ENCODE measurements around the gene COQ10A.

DNA sequence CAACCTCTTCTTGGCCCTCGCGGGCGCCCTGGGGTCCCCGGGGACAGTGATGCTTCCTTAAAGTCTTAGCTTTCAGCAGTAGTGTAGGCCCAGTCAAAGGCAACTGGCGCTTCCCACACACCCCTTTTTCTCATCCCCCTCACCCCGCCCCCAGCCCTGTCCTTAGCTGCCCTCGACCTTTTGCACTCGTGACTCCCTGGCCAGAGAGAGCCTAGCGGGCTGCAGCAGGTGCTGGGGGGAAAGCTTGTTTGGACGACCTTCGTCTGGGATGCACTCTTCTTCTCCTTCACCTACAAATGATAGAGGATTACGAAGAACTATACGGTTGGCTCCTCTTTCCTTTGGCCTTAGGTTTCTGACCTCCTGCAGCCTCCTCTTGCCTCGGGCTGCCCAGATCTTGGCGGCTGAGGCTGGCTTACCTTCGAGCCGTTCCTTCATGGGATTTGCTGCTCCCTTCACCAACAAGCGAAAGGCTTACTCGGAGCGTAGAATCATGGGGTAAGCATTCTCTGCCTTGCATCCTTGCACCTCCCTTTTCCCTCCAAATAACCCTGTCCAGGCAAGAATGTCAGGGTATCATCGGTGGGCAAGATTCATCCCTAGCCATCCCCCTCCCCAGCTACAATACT, 815 bp downstream of the COQ10A start:
- no peak for TF ChIP-seq GATA2 (CRISPR knock-in tag; IDR thresholded peaks at IDR 0.05)
- no peak for TF ChIP-seq CEBPB (tag; IDR thresholded peaks at IDR 0.05)
- TF ChIP-seq FOXK2 (conservative IDR thresholded peaks at IDR 0.05 in 1 of 2, IDR thresholded peaks at IDR 0.05 in 1 of 2; ENCODE audit: low read depth in 2 of 2): no peak
- TF ChIP-seq SMC3 (conservative IDR thresholded peaks at IDR 0.05; ENCODE audit: insufficient read depth, low read depth, low read length): no peak
- TF ChIP-seq MXI1 (IDR thresholded peaks at IDR 0.05; ENCODE audit: low read depth, low read length): no peak
- no peak for TF ChIP-seq POLR2G (IDR thresholded peaks at IDR 0.05; ENCODE audit: low read depth, low read length)
- TF ChIP-seq, protein P1, sequence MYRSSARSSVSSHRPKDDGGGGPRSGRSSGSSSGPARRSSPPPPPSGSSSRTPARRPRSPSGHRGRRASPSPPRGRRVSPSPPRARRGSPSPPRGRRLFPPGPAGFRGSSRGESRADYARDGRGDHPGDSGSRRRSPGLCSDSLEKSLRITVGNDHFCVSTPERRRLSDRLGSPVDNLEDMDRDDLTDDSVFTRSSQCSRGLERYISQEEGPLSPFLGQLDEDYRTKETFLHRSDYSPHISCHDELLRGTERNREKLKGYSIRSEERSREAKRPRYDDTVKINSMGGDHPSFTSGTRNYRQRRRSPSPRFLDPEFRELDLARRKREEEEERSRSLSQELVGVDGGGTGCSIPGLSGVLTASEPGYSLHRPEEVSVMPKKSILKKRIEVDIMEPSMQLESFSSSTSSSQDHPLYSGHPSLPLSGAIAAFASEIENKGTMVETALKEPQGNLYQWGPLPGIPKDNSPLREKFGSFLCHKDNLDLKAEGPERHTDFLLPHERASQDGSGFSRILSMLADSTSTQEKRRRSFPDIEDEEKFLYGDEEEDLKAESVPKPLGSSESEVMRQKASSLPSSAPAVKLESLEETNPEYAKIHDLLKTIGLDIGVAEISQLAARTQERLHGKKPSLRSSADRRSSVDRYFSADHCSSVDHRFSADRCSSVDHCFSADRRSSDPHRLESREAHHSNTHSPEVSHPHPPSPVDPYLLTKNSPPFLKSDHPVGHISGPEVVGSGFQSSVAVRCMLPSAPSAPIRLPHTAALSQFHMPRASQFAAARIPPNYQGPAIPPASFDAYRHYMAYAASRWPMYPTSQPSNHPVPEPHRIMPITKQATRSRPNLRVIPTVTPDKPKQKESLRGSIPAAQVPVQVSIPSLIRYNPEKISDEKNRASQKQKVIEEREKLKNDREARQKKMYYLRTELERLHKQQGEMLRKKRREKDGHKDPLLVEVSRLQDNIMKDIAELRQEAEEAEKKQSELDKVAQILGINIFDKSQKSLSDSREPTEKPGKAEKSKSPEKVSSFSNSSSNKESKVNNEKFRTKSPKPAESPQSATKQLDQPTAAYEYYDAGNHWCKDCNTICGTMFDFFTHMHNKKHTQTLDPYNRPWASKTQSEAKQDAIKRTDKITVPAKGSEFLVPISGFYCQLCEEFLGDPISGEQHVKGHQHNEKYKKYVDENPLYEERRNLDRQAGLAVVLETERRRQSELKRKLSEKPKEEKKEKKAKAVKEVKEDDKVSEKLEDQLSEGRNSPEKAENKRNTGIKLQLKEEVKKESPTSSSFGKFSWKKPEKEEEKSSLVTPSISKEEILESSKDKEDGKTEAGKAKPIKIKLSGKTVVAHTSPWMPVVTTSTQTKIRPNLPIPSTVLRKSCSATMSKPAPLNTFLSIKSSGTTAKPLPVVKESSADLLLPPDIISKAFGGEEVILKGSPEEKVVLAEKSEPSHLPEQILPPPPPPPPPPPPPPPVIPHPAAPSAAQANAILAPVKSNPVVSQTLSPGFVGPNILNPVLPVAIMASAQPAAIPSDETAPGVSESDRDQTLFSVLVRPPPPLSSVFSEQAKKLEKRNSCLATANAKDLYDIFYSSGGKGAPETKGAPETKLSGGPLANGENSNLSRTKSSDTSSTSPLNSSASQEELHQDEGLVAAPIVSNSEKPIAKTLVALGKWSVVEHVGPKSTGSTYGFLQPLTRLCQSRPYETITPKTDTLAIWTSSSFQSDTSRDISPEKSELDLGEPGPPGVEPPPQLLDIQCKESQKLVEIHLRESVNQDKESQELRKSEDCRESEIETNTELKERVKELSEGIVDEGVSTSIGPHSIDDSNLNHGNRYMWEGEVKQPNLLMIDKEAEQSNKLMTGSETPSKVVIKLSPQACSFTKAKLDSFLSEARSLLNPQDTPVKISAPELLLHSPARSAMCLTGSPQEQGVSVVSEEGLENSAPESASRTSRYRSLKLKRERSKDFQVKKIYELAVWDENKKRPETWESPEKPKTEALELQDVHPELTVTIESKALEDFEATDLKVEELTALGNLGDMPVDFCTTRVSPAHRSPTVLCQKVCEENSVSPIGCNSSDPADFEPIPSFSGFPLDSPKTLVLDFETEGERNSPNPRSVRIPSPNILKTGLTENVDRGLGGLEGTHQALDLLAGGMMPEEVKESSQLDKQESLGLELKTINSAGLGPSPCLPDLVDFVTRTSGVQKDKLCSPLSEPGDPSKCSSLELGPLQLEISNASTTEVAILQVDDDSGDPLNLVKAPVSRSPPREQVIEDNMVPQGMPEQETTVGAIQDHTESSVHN (IDR thresholded peaks at IDR 0.05; ENCODE audit: borderline replicate concordance in 1 of 2, low read depth in 1 of 2): no peak
- no peak for TF ChIP-seq MED1 (CRISPR knock-in tag; IDR thresholded peaks at IDR 0.05; ENCODE audit: borderline replicate concordance)
- TF ChIP-seq, protein P2, sequence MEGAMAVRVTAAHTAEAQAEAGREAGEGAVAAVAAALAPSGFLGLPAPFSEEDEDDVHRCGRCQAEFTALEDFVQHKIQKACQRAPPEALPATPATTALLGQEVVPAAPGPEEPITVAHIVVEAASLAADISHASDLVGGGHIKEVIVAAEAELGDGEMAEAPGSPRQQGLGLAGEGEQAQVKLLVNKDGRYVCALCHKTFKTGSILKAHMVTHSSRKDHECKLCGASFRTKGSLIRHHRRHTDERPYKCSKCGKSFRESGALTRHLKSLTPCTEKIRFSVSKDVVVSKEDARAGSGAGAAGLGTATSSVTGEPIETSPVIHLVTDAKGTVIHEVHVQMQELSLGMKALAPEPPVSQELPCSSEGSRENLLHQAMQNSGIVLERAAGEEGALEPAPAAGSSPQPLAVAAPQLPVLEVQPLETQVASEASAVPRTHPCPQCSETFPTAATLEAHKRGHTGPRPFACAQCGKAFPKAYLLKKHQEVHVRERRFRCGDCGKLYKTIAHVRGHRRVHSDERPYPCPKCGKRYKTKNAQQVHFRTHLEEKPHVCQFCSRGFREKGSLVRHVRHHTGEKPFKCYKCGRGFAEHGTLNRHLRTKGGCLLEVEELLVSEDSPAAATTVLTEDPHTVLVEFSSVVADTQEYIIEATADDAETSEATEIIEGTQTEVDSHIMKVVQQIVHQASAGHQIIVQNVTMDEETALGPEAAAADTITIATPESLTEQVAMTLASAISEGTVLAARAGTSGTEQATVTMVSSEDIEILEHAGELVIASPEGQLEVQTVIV (CRISPR knock-in tag; IDR thresholded peaks at IDR 0.05; ENCODE audit: borderline replicate concordance): no peak
- TF ChIP-seq NRF1 (conservative IDR thresholded peaks at IDR 0.05 in 1 of 2, IDR thresholded peaks at IDR 0.05 in 1 of 2): no peak
- TF ChIP-seq ATF1 (CRISPR knock-in tag; IDR thresholded peaks at IDR 0.05): no peak
- no peak for TF ChIP-seq ATF1 (tag; IDR thresholded peaks at IDR 0.05)
- TF ChIP-seq GABPA (tag; conservative IDR thresholded peaks at IDR 0.05; ENCODE audit: low read depth): no peak
- TF ChIP-seq, protein P3, sequence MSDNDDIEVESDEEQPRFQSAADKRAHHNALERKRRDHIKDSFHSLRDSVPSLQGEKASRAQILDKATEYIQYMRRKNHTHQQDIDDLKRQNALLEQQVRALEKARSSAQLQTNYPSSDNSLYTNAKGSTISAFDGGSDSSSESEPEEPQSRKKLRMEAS (CRISPR knock-in tag; IDR thresholded peaks at IDR 0.05): no peak; the same call in 1 of the 2 replicates

Data from K562 (cell line).